Keratinocyte (primary cell): ENCODE data around the gene RIF1. TPM values are rescaled to one million over a fixed set of nuclear protein-coding genes. Genes with fewer than 3 reads are reported as not detected.
A peak's percentile ranks its signal among the peaks of the same experiment; 100 is the strongest.

Experiments used
- DNase-seq: peaks from one replicate; pipeline ENCODE4 v3.0.0-alpha.2; 2011; ENCODE audit warnings: low read depth, missing footprints, low spot score
- FAIRE-seq: peaks from 2 replicates; lab custom pipeline; 2011; peaks lifted over from hg19 to GRCh38; lab: Jason Lieb, UNC
- H2AFZ ChIP-seq: 2 replicates; pipeline ENCODE4 v1.6.0; 2012; ENCODE audit warnings: low read length, control low read depth, inconsistent platforms; ENCODE audit not compliant: control insufficient read depth
- H3K27ac ChIP-seq: 2 replicates; pipeline ENCODE4 v1.5.1; 2011; ENCODE audit warnings: low read length; ENCODE audit not compliant: control insufficient read depth, insufficient read depth
- H3K27me3 ChIP-seq: 3 replicates; pipeline ENCODE4 v1.6.0; 2011; ENCODE audit warnings: low read length; ENCODE audit not compliant: control insufficient read depth, insufficient read depth; ENCODE audit errors: extremely low read depth
- H3K36me3 ChIP-seq, 2 experiments: 2 replicates in 1 of 2; 3 replicates in 1 of 2; pipeline ENCODE4 v1.5.1; 2011; ENCODE audit warnings: low read length in 2 of 2, mild to moderate bottlenecking in 1 of 2; ENCODE audit not compliant: control insufficient read depth in 2 of 2, insufficient read depth in 2 of 2; ENCODE audit errors: extremely low read depth in 1 of 2
- H3K4me1 ChIP-seq: 3 replicates; pipeline ENCODE4 v1.5.1; 2011; ENCODE audit warnings: low read length; ENCODE audit not compliant: control insufficient read depth, insufficient read depth; ENCODE audit errors: extremely low read depth
- H3K4me2 ChIP-seq: 3 replicates; pipeline ENCODE4 v1.6.0; 2011; ENCODE audit warnings: low read depth, low read length; ENCODE audit not compliant: control insufficient read depth, insufficient read depth; ENCODE audit errors: extremely low read depth
- H3K4me3 ChIP-seq, 3 experiments: fragments of 200-600 bp in 1 of 3; sonication (generic) in 1 of 3; 2 replicates in 2 of 3; 3 replicates in 1 of 3; pipeline ENCODE4 v1.5.1; 2011 to 2016; ENCODE audit warnings: low read length in 3 of 3, mild to moderate bottlenecking in 3 of 3, control low read depth in 2 of 3, inconsistent platforms in 1 of 3, low read depth in 1 of 3, mixed read lengths in 1 of 3, mixed run types in 1 of 3, moderate library complexity in 1 of 3; ENCODE audit not compliant: control insufficient read depth in 2 of 3, insufficient read depth in 2 of 3; ENCODE audit errors: extremely low read depth in 1 of 3
- H3K79me2 ChIP-seq: 2 replicates; pipeline ENCODE4 v1.6.0; 2012; ENCODE audit warnings: low read length; ENCODE audit not compliant: control insufficient read depth, insufficient read depth
- H3K9ac ChIP-seq: 3 replicates; pipeline ENCODE4 v1.6.0; 2011; ENCODE audit warnings: low read length; ENCODE audit not compliant: control insufficient read depth, insufficient read depth; ENCODE audit errors: extremely low read depth
- H3K9me1 ChIP-seq: 3 replicates; pipeline ENCODE4 v1.6.0; 2011; ENCODE audit warnings: low read length; ENCODE audit not compliant: control insufficient read depth, insufficient read depth; ENCODE audit errors: extremely low read depth
- H3K9me3 ChIP-seq: 2 replicates; pipeline ENCODE4 v1.5.1; 2012; ENCODE audit warnings: low read depth, low read length; ENCODE audit not compliant: control insufficient read depth
- H4K20me1 ChIP-seq: 3 replicates; pipeline ENCODE4 v1.6.0; 2011; ENCODE audit warnings: low read length; ENCODE audit not compliant: control insufficient read depth, insufficient read depth; ENCODE audit errors: extremely low read depth
- EZH2 ChIP-seq: IDR thresholded peaks from one replicate; pipeline ENCODE4 v1.6.1; 2012; ENCODE audit warnings: inconsistent platforms, mild to moderate bottlenecking, low read length, moderate library complexity
- dilution Hi-C: fragments of 300-500 bp; cut with MboI; formaldehyde crosslinking; loops from one replicate; pipeline ENCODE4 v1.7.0; 2020; ENCODE audit warnings: low sequenced_read_pairs; ENCODE audit not compliant: extremely low pct_ligation_motif_present
- polyA plus RNA-seq, 5 experiments: library from polyadenylated mRNA; depleted of rRNA in 3 of 5; stranded (reverse) in 3 of 5; stranded (forward) in 1 of 5; unstranded in 1 of 5; fragments of >200 nt; gene quantifications; 1 replicate in 1 of 5; 2 replicates in 3 of 5; 3 replicates in 1 of 5; pipeline versions ENCODE4 v1.2.1 to v1.2.3, GENCODE V29; 2011 to 2012; ENCODE audit warnings: missing spikeins in 2 of 5, low read depth in 1 of 5, low replicate concordance in 1 of 5
- TF ChIP-seq, protein P1 (sequence below), 3 experiments: IDR thresholded peaks in 1 of 3; conservative IDR thresholded peaks in 1 of 3; optimal IDR thresholded peaks in 1 of 3; 2 replicates in 2 of 3; 3 replicates in 1 of 3; pipeline versions ENCODE3 to v1.5.1; 2011; ENCODE audit warnings: low read length in 3 of 3, mild to moderate bottlenecking in 3 of 3, moderate library complexity in 2 of 3, control low read depth in 1 of 3, inconsistent platforms in 1 of 3; ENCODE audit not compliant: insufficient read depth in 2 of 3; ENCODE audit errors: extremely low read depth in 1 of 3

Gene RIF1
- polyA plus RNA-seq, 1 donor (not counting 4 experiments of a cell fraction or from before 2014, with no cell fraction given) = 11.5 TPM

GRCh38 chr2:151374436-151374835 is 35.3 kb upstream of the RIF1 start:
- Histone ChIP-seq H3K9ac (no peak overlapping the region), H3K9me3 (no peaks in the 10 kb centered on the region), H3K79me2 (no peaks in the 10 kb centered on the region), H3K4me3 (no peak overlapping the region), H3K9me1 (no peaks in the 10 kb centered on the region), H3K27ac (peak overlapping the region; percentile 17), H4K20me1 (no peaks in the 10 kb centered on the region), H3K4me1 (peaks cover 6% of the 10 kb centered on the region), H2AFZ (no peak overlapping the region), H3K4me2 (peak overlapping the region; percentile 52), H3K27me3 (no peaks in the 10 kb centered on the region), H3K36me3 (no peaks in the 10 kb centered on the region)
- TF ChIP-seq, protein P1, sequence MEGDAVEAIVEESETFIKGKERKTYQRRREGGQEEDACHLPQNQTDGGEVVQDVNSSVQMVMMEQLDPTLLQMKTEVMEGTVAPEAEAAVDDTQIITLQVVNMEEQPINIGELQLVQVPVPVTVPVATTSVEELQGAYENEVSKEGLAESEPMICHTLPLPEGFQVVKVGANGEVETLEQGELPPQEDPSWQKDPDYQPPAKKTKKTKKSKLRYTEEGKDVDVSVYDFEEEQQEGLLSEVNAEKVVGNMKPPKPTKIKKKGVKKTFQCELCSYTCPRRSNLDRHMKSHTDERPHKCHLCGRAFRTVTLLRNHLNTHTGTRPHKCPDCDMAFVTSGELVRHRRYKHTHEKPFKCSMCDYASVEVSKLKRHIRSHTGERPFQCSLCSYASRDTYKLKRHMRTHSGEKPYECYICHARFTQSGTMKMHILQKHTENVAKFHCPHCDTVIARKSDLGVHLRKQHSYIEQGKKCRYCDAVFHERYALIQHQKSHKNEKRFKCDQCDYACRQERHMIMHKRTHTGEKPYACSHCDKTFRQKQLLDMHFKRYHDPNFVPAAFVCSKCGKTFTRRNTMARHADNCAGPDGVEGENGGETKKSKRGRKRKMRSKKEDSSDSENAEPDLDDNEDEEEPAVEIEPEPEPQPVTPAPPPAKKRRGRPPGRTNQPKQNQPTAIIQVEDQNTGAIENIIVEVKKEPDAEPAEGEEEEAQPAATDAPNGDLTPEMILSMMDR (optimal IDR thresholded peaks at IDR 0.05 in 1 of 3, IDR thresholded peaks at IDR 0.05 in 1 of 3, conservative IDR thresholded peaks at IDR 0.05 in 1 of 3; ENCODE audit: extremely low read depth in 1 of 3, insufficient read depth in 2 of 3, low read length in 3 of 3) = no peak
- TF ChIP-seq EZH2 = no peak
- DNase-seq (peak; percentile 38), FAIRE-seq (peak; percentile 68)
- dilution Hi-C loops = no loop called here

- FAIRE-seq (no peak), DNase-seq (no peak)
- dilution Hi-C loops = no loop called here
Measured at GRCh38 chr2:151379169-151379568, 30.5 kb upstream of the RIF1 start.

More at GRCh38 chr2:151379169-151379568, 30.5 kb upstream of the RIF1 start:
- H3K36me3 ChIP-seq = no peaks in the 10 kb centered on the region
- peaks cover 2% of the 10 kb centered on the region for H3K4me1 ChIP-seq
- H4K20me1 ChIP-seq = no peaks in the 10 kb centered on the region
- no peak overlapping the region for H2AFZ ChIP-seq
- no peak overlapping the region for H3K27ac ChIP-seq
- H3K4me2 ChIP-seq = no peak overlapping the region
- H3K9me3 ChIP-seq = no peaks in the 10 kb centered on the region
- H3K4me3 ChIP-seq = no peak overlapping the region
- H3K27me3 ChIP-seq = no peaks in the 10 kb centered on the region
- TF ChIP-seq, protein P1 (optimal IDR thresholded peaks at IDR 0.05 in 1 of 3, IDR thresholded peaks at IDR 0.05 in 1 of 3, conservative IDR thresholded peaks at IDR 0.05 in 1 of 3; ENCODE audit: extremely low read depth in 1 of 3, insufficient read depth in 2 of 3, low read length in 3 of 3) = no peak
- no peak for TF ChIP-seq EZH2
- H3K79me2 ChIP-seq = no peaks in the 10 kb centered on the region
- H3K9me1 ChIP-seq = no peaks in the 10 kb centered on the region
- no peak overlapping the region for H3K9ac ChIP-seq
